ENCODE data around the gene PPP1R13L.

DNA sequence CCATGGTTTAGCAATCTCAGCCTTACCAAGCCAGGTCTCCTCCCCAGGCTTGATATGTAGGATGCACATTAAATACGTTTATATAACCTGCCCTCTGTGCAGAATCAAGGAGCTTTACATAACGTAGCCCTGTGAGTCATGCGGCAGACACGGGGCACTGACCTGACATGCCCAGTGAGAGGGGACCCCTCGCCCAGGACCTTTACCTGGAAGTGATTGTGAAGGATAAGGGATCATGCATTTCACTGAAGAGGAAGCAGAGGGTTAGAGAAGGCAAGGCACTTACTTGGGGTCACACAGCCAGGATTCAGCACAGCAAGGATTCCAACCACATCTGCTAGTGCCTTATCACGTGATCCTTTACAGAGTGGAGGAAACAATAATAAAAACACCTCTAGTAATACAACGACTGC lies 44.0 kb upstream of the PPP1R13L start:
- TF ChIP-seq, protein P1, sequence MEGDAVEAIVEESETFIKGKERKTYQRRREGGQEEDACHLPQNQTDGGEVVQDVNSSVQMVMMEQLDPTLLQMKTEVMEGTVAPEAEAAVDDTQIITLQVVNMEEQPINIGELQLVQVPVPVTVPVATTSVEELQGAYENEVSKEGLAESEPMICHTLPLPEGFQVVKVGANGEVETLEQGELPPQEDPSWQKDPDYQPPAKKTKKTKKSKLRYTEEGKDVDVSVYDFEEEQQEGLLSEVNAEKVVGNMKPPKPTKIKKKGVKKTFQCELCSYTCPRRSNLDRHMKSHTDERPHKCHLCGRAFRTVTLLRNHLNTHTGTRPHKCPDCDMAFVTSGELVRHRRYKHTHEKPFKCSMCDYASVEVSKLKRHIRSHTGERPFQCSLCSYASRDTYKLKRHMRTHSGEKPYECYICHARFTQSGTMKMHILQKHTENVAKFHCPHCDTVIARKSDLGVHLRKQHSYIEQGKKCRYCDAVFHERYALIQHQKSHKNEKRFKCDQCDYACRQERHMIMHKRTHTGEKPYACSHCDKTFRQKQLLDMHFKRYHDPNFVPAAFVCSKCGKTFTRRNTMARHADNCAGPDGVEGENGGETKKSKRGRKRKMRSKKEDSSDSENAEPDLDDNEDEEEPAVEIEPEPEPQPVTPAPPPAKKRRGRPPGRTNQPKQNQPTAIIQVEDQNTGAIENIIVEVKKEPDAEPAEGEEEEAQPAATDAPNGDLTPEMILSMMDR (IDR thresholded peaks at IDR 0.05): no peak
- no peak for TF ChIP-seq POLR2A (IDR thresholded peaks at IDR 0.05)
